IMR-90 (cell line): ENCODE results near the gene ARL5C. TPM values are rescaled to one million over a fixed set of nuclear protein-coding genes. Genes with fewer than 3 reads are reported as not detected.

Source experiments
- ATAC-seq: fragments of 200-7000 bp; cut with Tn5 transposase; 2 replicates; pipeline ENCODE4 v1.9.1; 2020; ENCODE audit warnings: low read depth, mild to moderate bottlenecking, moderate library complexity
- BruUV-seq: library from RNA; stranded (reverse); fragments of 400-500 nt; replicated peaks from 2 replicates; lab custom pipeline; 2021; lab: Mats Ljungman, UMichigan
- CTCF ChIA-PET: fragments of 300-600 bp; formaldehyde crosslinking; extraction: SDS; loops from one replicate; lab custom pipeline; 2021; ENCODE audit warnings: antibody characterized with exemption; lab: Yijun Ruan, JAX
- POLR2A ChIA-PET: fragments of 300-600 bp; sonication (Branson Sonifier 250); formaldehyde crosslinking; loops from one replicate; lab custom pipeline; 2022; ENCODE audit warnings: antibody characterized with exemption; ENCODE audit not compliant: unreplicated experiment; lab: Charles Lee
- DNase-seq: peaks from one replicate; pipeline ENCODE4 v3.0.0; 2013
- H2AFZ ChIP-seq: replicated peaks from 2 replicates; pipeline ENCODE3; 2013; ENCODE audit warnings: low read length, mild to moderate bottlenecking; ENCODE audit not compliant: poor library complexity
- H2AK5ac ChIP-seq: 2 replicates; pipeline ENCODE4 v1.6.1; 2013; ENCODE audit warnings: low read depth, low read length, inconsistent platforms
- H2AK9ac ChIP-seq: replicated peaks from 2 replicates; pipeline ENCODE3; 2013; ENCODE audit warnings: mild to moderate bottlenecking, low read depth, low read length, moderate library complexity; ENCODE audit not compliant: poor library complexity
- H2BK120ac ChIP-seq: 2 replicates; pipeline ENCODE4 v1.6.1; 2013; ENCODE audit warnings: low read depth, low read length, inconsistent platforms
- H2BK15ac ChIP-seq: 3 replicates; pipeline ENCODE4 v1.6.1; 2013; ENCODE audit warnings: low read depth, low read length, inconsistent platforms
- H2BK20ac ChIP-seq: 2 replicates; pipeline ENCODE4 v1.6.1; 2013; ENCODE audit warnings: low read depth, mild to moderate bottlenecking, inconsistent platforms, low read length, moderate library complexity
- H2BK5ac ChIP-seq: 2 replicates; pipeline ENCODE4 v1.6.1; 2013; ENCODE audit warnings: mild to moderate bottlenecking, low read depth, low read length, inconsistent platforms; ENCODE audit not compliant: poor library complexity, severe bottlenecking
- H3K14ac ChIP-seq: replicated peaks from 2 replicates; pipeline ENCODE4 v1.6.1; 2013; ENCODE audit warnings: low read depth, low read length, inconsistent platforms
- H3K18ac ChIP-seq: 2 replicates; pipeline ENCODE4 v1.6.1; 2013; ENCODE audit warnings: low read depth, low read length, control low read depth
- H3K23ac ChIP-seq: 2 replicates; pipeline ENCODE4 v1.6.1; 2013; ENCODE audit warnings: low read depth, low read length, inconsistent platforms
- H3K27ac ChIP-seq: 2 replicates; pipeline ENCODE4 v1.5.1; 2013; ENCODE audit warnings: mild to moderate bottlenecking, control low read depth, low read length; ENCODE audit not compliant: insufficient read depth
- H3K27me3 ChIP-seq: 2 replicates; pipeline ENCODE4 v1.6.1; 2013; ENCODE audit warnings: low read length; ENCODE audit not compliant: control insufficient read depth, insufficient read depth
- H3K36me3 ChIP-seq: 2 replicates; pipeline ENCODE4 v1.6.1; 2013; ENCODE audit warnings: low read length, mixed read lengths; ENCODE audit not compliant: control insufficient read depth, insufficient read depth
- H3K4ac ChIP-seq: 2 replicates; pipeline ENCODE4 v1.6.1; 2013; ENCODE audit warnings: low read depth, low read length, inconsistent platforms
- H3K4me1 ChIP-seq: 2 replicates; pipeline ENCODE4 v1.6.1; 2013; ENCODE audit warnings: low read length, mixed read lengths; ENCODE audit not compliant: control insufficient read depth, insufficient read depth
- H3K4me2 ChIP-seq: 2 replicates; pipeline ENCODE4 v1.6.1; 2013; ENCODE audit warnings: low read depth, mild to moderate bottlenecking, control low read depth, low read length, moderate library complexity
- H3K4me3 ChIP-seq: 2 replicates; pipeline ENCODE4 v1.5.1; 2013; ENCODE audit warnings: low read depth, mild to moderate bottlenecking, control low read depth, low read length, moderate library complexity; ENCODE audit not compliant: insufficient read depth
- H3K56ac ChIP-seq: 2 replicates; pipeline ENCODE4 v1.6.1; 2013; ENCODE audit warnings: low read length, inconsistent platforms; ENCODE audit not compliant: insufficient read depth; ENCODE audit errors: extremely low read depth
- H3K79me1 ChIP-seq, 2 experiments: 2 replicates each; pipeline ENCODE4 v1.6.1; 2013; ENCODE audit warnings: low read length in 2 of 2, inconsistent platforms in 1 of 2, low read depth in 1 of 2
- H3K9ac ChIP-seq: 2 replicates; pipeline ENCODE4 v1.6.1; 2013; ENCODE audit warnings: low read depth, low read length, control low read depth
- H3K9me1 ChIP-seq: 2 replicates; pipeline ENCODE4 v1.6.1; 2013; ENCODE audit warnings: low read length, inconsistent platforms; ENCODE audit not compliant: insufficient read depth
- H3K9me3 ChIP-seq: 2 replicates; pipeline ENCODE4 v1.6.1; 2013; ENCODE audit warnings: low read length; ENCODE audit not compliant: control insufficient read depth, insufficient read depth
- H4K20me1 ChIP-seq: 2 replicates; pipeline ENCODE4 v1.6.1; 2013; ENCODE audit warnings: low read length, inconsistent platforms; ENCODE audit not compliant: insufficient read depth
- H4K5ac ChIP-seq: 2 replicates; pipeline ENCODE4 v1.6.1; 2013; ENCODE audit warnings: mild to moderate bottlenecking, low read depth, low read length, control low read depth
- H4K8ac ChIP-seq, 2 experiments: 2 replicates each; pipeline ENCODE4 v1.6.1; 2013; ENCODE audit warnings: low read depth in 2 of 2, low read length in 2 of 2, control low read depth in 1 of 2, inconsistent platforms in 1 of 2
- H4K91ac ChIP-seq: 2 replicates; pipeline ENCODE4 v1.6.1; 2013; ENCODE audit warnings: low read depth, low read length, inconsistent platforms; ENCODE audit not compliant: insufficient read depth
- BHLHE40 ChIP-seq: fragments of 150-350 bp; IDR thresholded peaks from 2 replicates; pipeline ENCODE4 v1.6.1; 2016; ENCODE audit warnings: mild to moderate bottlenecking, low read depth, low read length
- CEBPB ChIP-seq: IDR thresholded peaks from 2 replicates; pipeline ENCODE4 v1.6.1; 2012; ENCODE audit warnings: low read depth, low read length, improper control_type of control experiment
- CHD1 ChIP-seq: IDR thresholded peaks from 2 replicates; pipeline ENCODE4 v1.6.1; 2012; ENCODE audit warnings: low read depth, low read length, improper control_type of control experiment
- CTCF ChIP-seq: conservative IDR thresholded peaks from 2 replicates; pipeline ENCODE4 v1.5.1; 2012; ENCODE audit warnings: mild to moderate bottlenecking, low read depth, low read length, improper control_type of control experiment
- ELK1 ChIP-seq: fragments of 150-350 bp; IDR thresholded peaks from 2 replicates; pipeline ENCODE4 v1.6.1; 2016; ENCODE audit warnings: low read depth, mild to moderate bottlenecking, low read length, moderate library complexity, borderline replicate concordance
- FOS ChIP-seq: fragments of 150-350 bp; IDR thresholded peaks from 2 replicates; pipeline ENCODE4 v1.6.1; 2016; ENCODE audit warnings: low read depth, low read length
- MAFK ChIP-seq: IDR thresholded peaks from 2 replicates; pipeline ENCODE4 v1.6.1; 2012; ENCODE audit warnings: low read depth, low read length, improper control_type of control experiment
- MAZ ChIP-seq: IDR thresholded peaks from 2 replicates; pipeline ENCODE4 v1.6.1; 2012; ENCODE audit warnings: low read depth, mild to moderate bottlenecking, low read length, improper control_type of control experiment, moderate library complexity, borderline replicate concordance
- MXI1 ChIP-seq: IDR thresholded peaks from 2 replicates; pipeline ENCODE4 v1.6.1; 2012; ENCODE audit warnings: low read depth, mild to moderate bottlenecking, low read length, moderate library complexity, borderline replicate concordance
- NFE2L2 ChIP-seq: fragments of 150-350 bp; IDR thresholded peaks from 2 replicates; pipeline ENCODE4 v1.6.1; 2016; ENCODE audit warnings: low read depth, mild to moderate bottlenecking, low read length
- POLR2A ChIP-seq: IDR thresholded peaks from 2 replicates; pipeline ENCODE4 v1.6.1; 2012; ENCODE audit warnings: mild to moderate bottlenecking, low read depth, low read length
- RAD21 ChIP-seq: IDR thresholded peaks from 2 replicates; pipeline ENCODE4 v1.6.1; 2012; ENCODE audit warnings: low read length, improper control_type of control experiment
- RCOR1 ChIP-seq: IDR thresholded peaks from 2 replicates; pipeline ENCODE4 v1.6.1; 2012; ENCODE audit warnings: mild to moderate bottlenecking, low read length, improper control_type of control experiment; ENCODE audit not compliant: insufficient replicate concordance
- RFX5 ChIP-seq: IDR thresholded peaks from 2 replicates; pipeline ENCODE4 v1.8.0; 2012; ENCODE audit warnings: low read depth, mild to moderate bottlenecking, low read length, moderate library complexity
- SMC3 ChIP-seq: fragments of 150-350 bp; IDR thresholded peaks from 2 replicates; pipeline ENCODE4 v1.6.1; 2016; ENCODE audit warnings: low read depth, mild to moderate bottlenecking, antibody characterized with exemption, low read length, moderate library complexity
- WGBS, 2 experiments: methylation state at CpG; one replicate each; pipeline versions ENCODE4 v1.1.5 to v1.1.7; 2013; ENCODE audit warnings: missing lambda C conversion rate in 2 of 2; ENCODE audit not compliant: insufficient read length in 1 of 2; ENCODE audit errors: extremely low coverage in 2 of 2; 5-methylcytosine and 5-hydroxymethylcytosine counted together
- dilution Hi-C: fragments of 300-500 bp; cut with HindIII; formaldehyde crosslinking; loops from one replicate; pipeline ENCODE4 v1.14.3; 2018; ENCODE audit warnings: low sequenced_read_pairs; ENCODE audit not compliant: unreplicated experiment
- in situ Hi-C: fragments of 300-500 bp; cut with MboI; formaldehyde crosslinking; loops from 3 replicates; pipeline ENCODE4 v1.14.3; 2019; ENCODE audit warnings: low sequenced_read_pairs, inconsistent platforms, mixed read lengths
- intact Hi-C: fragments of 100-400 bp; cut with micrococcal nuclease; formaldehyde crosslinking; loops from 2 replicates; pipeline ENCODE4 v1.10.0; 2022
- polyA plus RNA-seq, 3 experiments: library from polyadenylated mRNA; depleted of rRNA; stranded (reverse); fragments of >200 nt; gene quantifications; 2 replicates each; pipeline ENCODE4 v1.2.3, GENCODE V29; 2012; ENCODE audit warnings: low replicate concordance in 1 of 3
- total RNA-seq: library from RNA; depleted of rRNA; stranded (reverse); fragments of >200 nt; gene quantifications from 2 replicates; pipeline ENCODE4 v1.2.3, GENCODE V29; 2012
- TF ChIP-seq, protein P1 (sequence below): fragments of 150-350 bp; IDR thresholded peaks from 2 replicates; pipeline ENCODE4 v1.6.1; 2017; ENCODE audit warnings: mild to moderate bottlenecking, antibody characterized with exemption, low read length, low read depth

The ARL5C gene
- total and polyA plus RNA-seq, 2 of the 4 experiments (the other 2 are of a cell fraction): not detected

DNA sequence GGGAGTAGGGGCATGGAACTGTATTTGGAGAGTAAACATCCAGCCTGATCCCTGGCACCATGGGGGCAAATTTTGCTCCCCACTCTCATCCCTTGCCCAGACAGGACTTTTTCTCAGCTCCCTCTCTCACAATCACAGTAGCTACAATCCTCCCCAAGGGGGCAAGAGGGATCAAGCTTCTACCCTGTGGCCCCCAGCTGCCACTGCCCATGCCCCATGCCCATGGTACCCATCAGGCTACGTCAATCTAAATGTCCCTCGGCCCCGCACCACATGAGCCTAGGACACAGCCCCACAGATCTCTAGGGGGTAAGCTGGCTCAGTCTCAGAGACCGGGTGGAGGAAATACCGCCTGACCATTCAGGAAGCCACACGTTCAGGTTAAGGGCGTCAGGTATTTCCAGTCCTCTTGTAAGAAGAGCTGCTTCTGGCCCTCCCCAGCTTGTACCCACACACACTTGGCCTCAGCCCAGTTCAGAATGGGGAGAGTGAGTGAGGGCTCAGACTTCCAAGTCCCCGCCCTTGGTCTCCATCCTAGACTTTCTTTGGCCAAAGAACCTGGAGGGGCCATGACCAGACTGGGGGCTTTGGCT lies 29.7 kb upstream of the ARL5C start:
- Histone ChIP-seq H2AK5ac (peak overlapping the region; percentile 49; the same call in 1 of the 2 replicates), H3K4me3 (no peak overlapping the region), H4K20me1 (peaks cover 23% of the 10 kb centered on the region), H3K23ac (no peak overlapping the region), H3K4me2 (peak overlapping the region; percentile 91; the same call in 1 of the 2 replicates), H2BK15ac (no peak overlapping the region), H3K14ac (no peak overlapping the region), H4K5ac (no peak overlapping the region), H3K9me3 (no peaks in the 10 kb centered on the region), H4K91ac (no peak overlapping the region), H2AFZ (no peak overlapping the region), H3K79me1 (peaks cover 32 to 64% of the 10 kb centered on the region in 2 experiments), H3K27me3 (no peaks in the 10 kb centered on the region), H3K4ac (no peak overlapping the region; the same call in 1 of the 2 replicates), H3K18ac (no peak overlapping the region), H2BK120ac (no peak overlapping the region), H3K36me3 (peaks cover 26% of the 10 kb centered on the region), H3K27ac (no peak overlapping the region), H3K4me1 (peaks cover 19% of the 10 kb centered on the region), H3K9me1 (peaks cover 26% of the 10 kb centered on the region), H3K56ac (no peak overlapping the region), H4K8ac (peak overlapping the region in 1 of 2 experiments; percentile 14; a peak in 1 of 4 replicates), H2AK9ac (peak overlapping the region; percentile 92), H2BK20ac (no peak overlapping the region), H2BK5ac (no peak overlapping the region), H3K9ac (no peak overlapping the region)
- no TSS peak for BruUV-seq
- WGBS, 2 experiments: 100% methylated on average over 3 of the region's 8 CpGs; no CpG with 5 or more reads in 1 of the 2 experiments
- in situ Hi-C loops (no loop called here), dilution Hi-C loops (no loop called here), intact Hi-C loops (no loop called here)
- ATAC-seq (no peak), DNase-seq (no peak)
- ChIA-PET CTCF (no interaction called here), POLR2A (no interaction called here)
- TF ChIP-seq POLR2A (no peak), CTCF (no peak), ELK1 (no peak), RCOR1 (no peak), MAFK (no peak), SMC3 (no peak), CHD1 (no peak), RFX5 (no peak), MAZ (no peak), MXI1 (no peak), NFE2L2 (no peak), BHLHE40 (no peak), CEBPB (no peak), RAD21 (no peak), FOS (no peak)
- TF ChIP-seq, protein P1, sequence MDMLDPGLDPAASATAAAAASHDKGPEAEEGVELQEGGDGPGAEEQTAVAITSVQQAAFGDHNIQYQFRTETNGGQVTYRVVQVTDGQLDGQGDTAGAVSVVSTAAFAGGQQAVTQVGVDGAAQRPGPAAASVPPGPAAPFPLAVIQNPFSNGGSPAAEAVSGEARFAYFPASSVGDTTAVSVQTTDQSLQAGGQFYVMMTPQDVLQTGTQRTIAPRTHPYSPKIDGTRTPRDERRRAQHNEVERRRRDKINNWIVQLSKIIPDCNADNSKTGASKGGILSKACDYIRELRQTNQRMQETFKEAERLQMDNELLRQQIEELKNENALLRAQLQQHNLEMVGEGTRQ: no peak
